ENCODE measurements around the gene CAP2. TPM values are rescaled to one million over a fixed set of nuclear protein-coding genes. Genes with fewer than 3 reads are reported as not detected.

The CAP2 gene
- total RNA-seq, 1 experiment from 2014 or later, result 11.5 TPM

GRCh38 chr6:17470938-17471327, 77.5 kb downstream of the CAP2 start:
- no peak overlapping the region for H3K27ac ChIP-seq (ENCODE audit: insufficient read length, low read depth, low read length)
- no peak overlapping the region for H3K4me3 Mint-ChIP-seq
- no peak overlapping the region for H2BK5ac ChIP-seq (ENCODE audit: insufficient read length, low read length)
- H3K4me1 Mint-ChIP-seq, result peaks cover 0 to 8% of the 10 kb centered on the region in 2 experiments; a peak in 1 of 4 replicates
- H2BK12ac ChIP-seq (ENCODE audit: insufficient read length, low read depth, low read length), result no peak overlapping the region
- H3K4me1 ChIP-seq (ENCODE audit: insufficient read depth, low read length), result no peaks in the 10 kb centered on the region; the same call in 1 of the 2 replicates
- H2BK120ac ChIP-seq (ENCODE audit: low read depth, low read length, poor library complexity, severe bottlenecking), result no peak overlapping the region
- no peak overlapping the region for H4K91ac ChIP-seq (ENCODE audit: insufficient read length, low read depth, low read length)
- no peak overlapping the region for H3K14ac ChIP-seq (ENCODE audit: insufficient read depth, low read length)
- no peak overlapping the region for H2AFZ ChIP-seq (ENCODE audit: low read length)
- H3K27me3 Mint-ChIP-seq (ENCODE audit: low read depth), result no peaks in the 10 kb centered on the region
- H3T11ph ChIP-seq (ENCODE audit: low read length), result no peak overlapping the region
- no peaks in the 10 kb centered on the region for H3K79me2 ChIP-seq (ENCODE audit: insufficient read depth, low read length)
- no peak overlapping the region for H2AK5ac ChIP-seq (ENCODE audit: insufficient read length, low read length)
- no peak overlapping the region for H3K9ac ChIP-seq (ENCODE audit: extremely low read depth, insufficient read length, low read length)
- H2BK20ac ChIP-seq (ENCODE audit: low read depth, low read length, poor library complexity, severe bottlenecking), result no peak overlapping the region
- no peaks in the 10 kb centered on the region for H3K9me3 Mint-ChIP-seq
- H3K4me2 ChIP-seq (ENCODE audit: insufficient read depth, insufficient read length, low read length), result no peak overlapping the region
- no peaks in the 10 kb centered on the region for H3K27me3 ChIP-seq (ENCODE audit: insufficient read depth, low read length)
- H3K56ac ChIP-seq (ENCODE audit: insufficient read length, low read depth, low read length), result no peak overlapping the region
- H3K18ac ChIP-seq (ENCODE audit: insufficient read length, low read depth, low read length), result no peak overlapping the region
- no CpG with 5 or more reads among the region's 3 CpGs for WGBS (ENCODE audit: extremely low coverage, insufficient read length, low lambda C conversion rate)
- H3K23ac ChIP-seq (ENCODE audit: insufficient read length, low read depth, low read length), result no peak overlapping the region
- H3K79me1 ChIP-seq (ENCODE audit: insufficient read depth, low read depth, low read length, poor library complexity, severe bottlenecking), result no peaks in the 10 kb centered on the region
- H3K27ac Mint-ChIP-seq, result no peak overlapping the region
- TF ChIP-seq CTCF (conservative IDR thresholded peaks at IDR 0.05), result no peak
- H3K36me3 Mint-ChIP-seq (ENCODE audit: insufficient read depth in 1 of 3, low read depth in 3 of 3), result no peaks in the 10 kb centered on the region; a peak in 1 of 7 replicates
- no peak overlapping the region for H4K5ac ChIP-seq (ENCODE audit: insufficient read length, low read depth, low read length)
- no peak overlapping the region for H3K4ac ChIP-seq (ENCODE audit: low read depth, low read length)
- H2BK15ac ChIP-seq (ENCODE audit: low read depth, low read length), result no peak overlapping the region
- DNase-seq, result no peak
- no peaks in the 10 kb centered on the region for H3K9me3 ChIP-seq (ENCODE audit: control insufficient read depth, low read depth, low read length)
- no peak overlapping the region for H4K8ac ChIP-seq (replicated peaks; ENCODE audit: insufficient read length, low read depth, low read length)
- H4K20me1 ChIP-seq (ENCODE audit: control insufficient read depth, insufficient read depth, insufficient read length), result no peaks in the 10 kb centered on the region
- no peaks in the 10 kb centered on the region for H3K23me2 ChIP-seq (ENCODE audit: insufficient read length, low read depth, low read length, poor library complexity, severe bottlenecking)
